PFSK-1 (cell line): ENCODE data around the gene E2F4.

Experiments
- FOXP2 ChIP-seq: optimal IDR thresholded peaks from 2 replicates; pipeline ENCODE3; 2011; ENCODE audit warnings: borderline replicate concordance, control low read depth, inconsistent platforms; ENCODE audit not compliant: insufficient read depth; ENCODE audit errors: extremely low read length, extremely low read depth
- POLR2AphosphoS5 ChIP-seq: IDR thresholded peaks from 2 replicates; pipeline ENCODE4 v1.6.1; 2012; ENCODE audit warnings: low read depth, mild to moderate bottlenecking, control low read depth, low read length, moderate library complexity
- REST ChIP-seq, 2 experiments: IDR thresholded peaks; 2 replicates each; pipeline versions ENCODE4 v1.6.1 to v1.8.0; 2011 to 2012; ENCODE audit warnings: low read depth in 2 of 2, low read length in 2 of 2, control low read depth in 1 of 2, inconsistent platforms in 1 of 2, mild to moderate bottlenecking in 1 of 2, moderate library complexity in 1 of 2; ENCODE audit not compliant: insufficient read depth in 1 of 2
- SIN3A ChIP-seq: IDR thresholded peaks from 2 replicates; pipeline ENCODE4 v1.6.1; 2012; ENCODE audit warnings: mild to moderate bottlenecking, low read length, moderate library complexity, borderline replicate concordance; ENCODE audit not compliant: insufficient read depth
- TAF1 ChIP-seq: IDR thresholded peaks from 2 replicates; pipeline ENCODE4 v1.6.1; 2012; ENCODE audit warnings: low read length, control low read depth, borderline replicate concordance; ENCODE audit not compliant: insufficient read depth

Gene E2F4

GRCh38 chr16:67202426-67202825, 10.5 kb downstream of the E2F4 start:
- TF ChIP-seq FOXP2 (no peak), SIN3A (no peak), TAF1 (no peak), REST (IDR thresholded peaks at IDR 0.05; ENCODE audit: insufficient read depth in 1 of 2, low read depth in 2 of 2, low read length in 2 of 2) (no peak), POLR2AphosphoS5 (no peak)

DNA sequence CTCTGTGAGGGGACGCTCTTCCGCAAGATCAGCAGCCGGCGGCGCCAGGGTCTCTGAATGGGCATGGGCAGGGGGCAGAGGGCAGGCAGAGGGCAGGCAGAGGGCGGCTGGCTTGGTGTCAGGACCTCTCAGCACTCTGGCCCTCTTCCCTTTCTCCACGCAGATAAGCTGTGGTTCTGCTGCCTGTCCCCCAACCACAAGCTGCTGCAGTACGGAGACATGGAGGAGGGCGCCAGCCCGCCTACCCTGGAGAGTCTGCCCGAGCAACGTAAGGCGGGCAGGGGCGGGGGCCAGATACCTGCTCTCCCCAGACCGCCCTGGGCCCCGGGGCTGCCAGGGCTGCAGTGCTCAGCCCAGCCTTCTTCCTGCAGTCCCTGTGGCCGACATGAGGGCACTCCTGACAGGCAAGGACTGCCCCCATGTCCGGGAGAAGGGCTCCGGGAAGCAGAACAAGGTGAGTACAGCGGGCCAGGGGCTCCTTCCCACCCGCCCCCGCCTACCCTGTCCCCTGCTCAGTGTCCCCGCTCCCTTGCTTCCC, 11.1 kb downstream of the E2F4 start:
- TF ChIP-seq FOXP2 = no peak
- TF ChIP-seq REST (IDR thresholded peaks at IDR 0.05; ENCODE audit: insufficient read depth in 1 of 2, low read depth in 2 of 2, low read length in 2 of 2) = no peak
- TF ChIP-seq POLR2AphosphoS5 = no peak
- TF ChIP-seq SIN3A = no peak
- TF ChIP-seq TAF1 = no peak

DNA sequence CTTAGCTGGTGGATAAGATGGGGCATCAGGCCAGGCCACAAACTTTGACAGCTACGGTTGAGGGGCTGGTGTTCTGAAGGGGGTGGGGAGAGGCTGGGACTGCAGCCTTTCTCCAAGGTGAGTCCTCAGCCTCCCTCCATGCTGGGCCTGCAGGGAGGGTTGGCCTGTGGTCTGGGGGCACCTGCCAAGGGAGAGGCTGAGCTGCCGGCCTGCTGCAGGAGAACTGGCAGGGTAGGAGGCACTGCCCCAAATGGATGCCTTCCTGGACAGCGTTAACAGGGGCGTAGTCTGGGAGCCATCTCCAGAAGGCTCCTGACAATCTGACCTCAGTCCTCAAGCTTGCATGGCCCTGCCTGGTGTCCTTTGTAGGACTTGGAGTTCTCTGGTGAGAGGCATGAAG, 12.1 kb downstream of the E2F4 start:
- no peak for TF ChIP-seq SIN3A
- TF ChIP-seq REST (IDR thresholded peaks at IDR 0.05; ENCODE audit: insufficient read depth in 1 of 2, low read depth in 2 of 2, low read length in 2 of 2) = no peak
- TF ChIP-seq POLR2AphosphoS5 = no peak
- TF ChIP-seq FOXP2 = no peak
- no peak for TF ChIP-seq TAF1

GRCh38 chr16:67206129-67206837, 14.3 kb downstream of the E2F4 start:
- TF ChIP-seq SIN3A = no peak
- no peak; the same call in 1 of the 2 replicates for TF ChIP-seq POLR2AphosphoS5
- TF ChIP-seq REST (IDR thresholded peaks at IDR 0.05; ENCODE audit: insufficient read depth in 1 of 2, low read depth in 2 of 2, low read length in 2 of 2) = no peak
- TF ChIP-seq TAF1 = no peak
- TF ChIP-seq FOXP2 = no peak

- TF ChIP-seq POLR2AphosphoS5 (no peak), SIN3A (no peak), FOXP2 (no peak), REST (IDR thresholded peaks at IDR 0.05; ENCODE audit: insufficient read depth in 1 of 2, low read depth in 2 of 2, low read length in 2 of 2) (no peak), TAF1 (no peak)
Observed at GRCh38 chr16:67206838-67207248, 14.9 kb downstream of the E2F4 start.
